SH-SY5Y (cell line): Measurements from ENCODE around the gene ATP5PO.

ENCODE experiments used
- GATA2 ChIP-seq: IDR thresholded peaks from 2 replicates; pipeline ENCODE4 v1.6.1; 2011; ENCODE audit warnings: mild to moderate bottlenecking, low read depth, low read length
- GATA3 ChIP-seq: IDR thresholded peaks from 2 replicates; pipeline ENCODE4 v1.6.1; 2011; ENCODE audit warnings: low read depth, mild to moderate bottlenecking, low read length, moderate library complexity

ATP5PO gene

GRCh38 chr21:33856893-33857527 is 58.6 kb downstream of the ATP5PO start:
- no peak for TF ChIP-seq GATA2
- no peak for TF ChIP-seq GATA3

- TF ChIP-seq GATA3 (no peak), GATA2 (no peak)
These were observed 60.4 kb downstream of the ATP5PO start for GRCh38 chr21:33855190-33855589.

- TF ChIP-seq GATA3 (no peak), GATA2 (no peak)
These were observed 61.0 kb downstream of the ATP5PO start for GRCh38 chr21:33854604-33855003.
